OCI-LY1 (cell line): ENCODE results near the gene LRRC59.

Experiments
- H2AFZ ChIP-seq: fragments of 200-600 bp; sonication (generic), shearing (Covaris generic); 2 replicates; pipeline ENCODE4 v1.6.0; 2014; ENCODE audit warnings: antibody characterized with exemption, mild to moderate bottlenecking, low read length
- H3F3A ChIP-seq: fragments of 200-600 bp; sonication (generic), shearing (Covaris generic); 2 replicates; pipeline ENCODE4 v1.6.0; 2014; ENCODE audit warnings: mild to moderate bottlenecking, antibody characterized with exemption, low read length, moderate library complexity; ENCODE audit not compliant: insufficient read depth
- H3K27ac ChIP-seq: fragments of 200-600 bp; sonication (generic); 2 replicates; pipeline ENCODE4 v1.5.1; 2014; ENCODE audit warnings: low read length, mixed run types, mild to moderate bottlenecking, low read depth; ENCODE audit not compliant: poor library complexity, severe bottlenecking
- H3K27me3 ChIP-seq: fragments of 200-600 bp; sonication (generic); 2 replicates; pipeline ENCODE4 v1.6.0; 2014; ENCODE audit warnings: antibody characterized with exemption, mild to moderate bottlenecking, low read length, moderate library complexity; ENCODE audit not compliant: insufficient read depth
- H3K36me3 ChIP-seq: fragments of 200-600 bp; sonication (generic); 2 replicates; pipeline ENCODE4 v1.6.1; 2014; ENCODE audit warnings: mild to moderate bottlenecking, antibody characterized with exemption, low read length, moderate library complexity, mixed read lengths; ENCODE audit not compliant: insufficient read depth
- H3K4me1 ChIP-seq: fragments of 200-600 bp; sonication (generic); 2 replicates; pipeline ENCODE4 v1.5.1; 2014; ENCODE audit warnings: mild to moderate bottlenecking, low read length, moderate library complexity; ENCODE audit not compliant: insufficient read depth, severe bottlenecking
- H3K4me2 ChIP-seq: fragments of 200-600 bp; sonication (generic), shearing (Covaris generic); 2 replicates; pipeline ENCODE4 v1.6.1; 2014; ENCODE audit warnings: low read length
- H3K4me3 ChIP-seq: fragments of 200-600 bp; sonication (generic); 2 replicates; pipeline ENCODE4 v1.5.1; 2014; ENCODE audit warnings: low read length, low read depth, mild to moderate bottlenecking, mixed read lengths; ENCODE audit not compliant: poor library complexity, severe bottlenecking
- H3K79me2 ChIP-seq: fragments of 200-600 bp; shearing (Covaris generic); 2 replicates; pipeline ENCODE4 v1.6.1; 2016; ENCODE audit warnings: mixed run types, low read length, mixed read lengths; ENCODE audit not compliant: insufficient read depth
- H3K9ac ChIP-seq: fragments of 200-600 bp; sonication (generic), shearing (Covaris generic); 2 replicates; pipeline ENCODE4 v1.6.1; 2014; ENCODE audit warnings: mild to moderate bottlenecking, low read length, mixed read lengths
- H3K9me2 ChIP-seq: fragments of 200-600 bp; sonication (generic), shearing (Covaris generic); 2 replicates; pipeline ENCODE4 v1.6.1; 2014; ENCODE audit warnings: low read depth, mild to moderate bottlenecking, low read length, mixed read lengths
- H3K9me3 ChIP-seq: fragments of 200-600 bp; shearing (Covaris generic); 2 replicates; pipeline ENCODE4 v1.6.1; 2014; ENCODE audit warnings: low read length, mixed read lengths
- H4K20me1 ChIP-seq: fragments of 200-600 bp; sonication (generic), shearing (Covaris generic); 2 replicates; pipeline ENCODE4 v1.6.0; 2016; ENCODE audit warnings: mild to moderate bottlenecking, low read length; ENCODE audit not compliant: insufficient read depth
- EZH2 ChIP-seq: fragments of 200-600 bp; sonication (generic), shearing (Covaris generic); IDR thresholded peaks from 2 replicates; pipeline ENCODE4 v1.8.0; 2017; ENCODE audit warnings: borderline replicate concordance, mixed run types, mild to moderate bottlenecking, antibody characterized with exemption, low read length, moderate library complexity, mixed read lengths
- TF ChIP-seq, protein P1 (sequence below): fragments of 200-600 bp; sonication (generic), shearing (Covaris generic); IDR thresholded peaks from 2 replicates; pipeline ENCODE4 v1.5.1; 2017; ENCODE audit warnings: mild to moderate bottlenecking, antibody characterized with exemption, low read length, moderate library complexity, mixed read lengths

Gene LRRC59

DNA sequence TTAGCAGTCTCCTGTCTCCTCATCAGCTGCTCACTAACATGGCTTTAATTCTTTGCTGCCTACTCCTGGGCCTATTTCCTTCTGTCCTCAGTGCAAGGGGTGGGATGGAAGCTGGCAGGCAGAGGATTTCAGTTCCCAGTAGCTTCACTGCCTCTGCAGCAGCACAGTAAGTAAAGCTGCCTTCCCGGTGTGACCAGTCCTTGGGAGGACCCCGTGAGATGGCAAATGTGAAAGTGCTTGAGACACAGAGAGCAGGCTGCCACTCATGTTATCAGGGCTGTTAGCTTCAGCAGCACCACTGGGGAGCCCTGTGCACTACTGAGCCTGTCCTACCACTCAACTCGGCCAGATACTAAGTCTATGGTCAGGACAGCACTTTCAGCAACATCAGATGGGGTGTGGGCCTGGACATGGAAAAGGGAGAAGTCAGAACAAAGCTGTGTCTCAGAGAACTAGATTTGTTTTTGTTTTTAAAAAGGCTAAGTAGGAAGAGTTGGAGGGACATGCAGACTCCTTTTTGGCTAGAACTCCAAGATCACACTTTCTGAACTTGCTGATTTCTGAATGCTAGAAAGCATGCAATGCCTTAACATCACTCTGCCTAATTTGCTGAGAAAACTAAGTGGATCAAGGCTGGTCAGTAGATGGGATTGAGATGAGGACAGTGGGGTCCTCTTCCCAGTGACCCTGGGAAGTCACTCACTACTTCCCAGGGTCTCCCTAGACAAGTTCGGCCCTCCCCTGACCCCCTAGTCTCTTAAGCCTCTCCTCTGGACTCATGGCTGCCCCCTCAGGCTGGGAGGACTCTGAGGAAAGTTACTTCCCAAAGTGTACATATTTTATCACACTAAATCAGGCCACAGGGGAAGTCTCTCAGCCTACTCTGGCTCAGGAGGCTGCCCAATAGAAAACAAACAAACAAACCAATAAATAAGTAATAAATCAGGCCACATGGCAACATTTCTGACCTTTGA, 29.8 kb upstream of the LRRC59 start:
- H3K27ac ChIP-seq: peak overlapping the region; percentile 50
- H3K9me2 ChIP-seq: no peaks in the 10 kb centered on the region
- H2AFZ ChIP-seq: no peak overlapping the region
- peak overlapping the region; percentile 60 for H3K4me3 ChIP-seq
- no peaks in the 10 kb centered on the region for H3K36me3 ChIP-seq
- H3K79me2 ChIP-seq: no peaks in the 10 kb centered on the region
- peaks cover 21% of the 10 kb centered on the region for H3K4me1 ChIP-seq
- no peaks in the 10 kb centered on the region for H3F3A ChIP-seq
- H3K27me3 ChIP-seq: no peaks in the 10 kb centered on the region
- peak overlapping the region; percentile 95 for H3K4me2 ChIP-seq
- TF ChIP-seq, protein P1, sequence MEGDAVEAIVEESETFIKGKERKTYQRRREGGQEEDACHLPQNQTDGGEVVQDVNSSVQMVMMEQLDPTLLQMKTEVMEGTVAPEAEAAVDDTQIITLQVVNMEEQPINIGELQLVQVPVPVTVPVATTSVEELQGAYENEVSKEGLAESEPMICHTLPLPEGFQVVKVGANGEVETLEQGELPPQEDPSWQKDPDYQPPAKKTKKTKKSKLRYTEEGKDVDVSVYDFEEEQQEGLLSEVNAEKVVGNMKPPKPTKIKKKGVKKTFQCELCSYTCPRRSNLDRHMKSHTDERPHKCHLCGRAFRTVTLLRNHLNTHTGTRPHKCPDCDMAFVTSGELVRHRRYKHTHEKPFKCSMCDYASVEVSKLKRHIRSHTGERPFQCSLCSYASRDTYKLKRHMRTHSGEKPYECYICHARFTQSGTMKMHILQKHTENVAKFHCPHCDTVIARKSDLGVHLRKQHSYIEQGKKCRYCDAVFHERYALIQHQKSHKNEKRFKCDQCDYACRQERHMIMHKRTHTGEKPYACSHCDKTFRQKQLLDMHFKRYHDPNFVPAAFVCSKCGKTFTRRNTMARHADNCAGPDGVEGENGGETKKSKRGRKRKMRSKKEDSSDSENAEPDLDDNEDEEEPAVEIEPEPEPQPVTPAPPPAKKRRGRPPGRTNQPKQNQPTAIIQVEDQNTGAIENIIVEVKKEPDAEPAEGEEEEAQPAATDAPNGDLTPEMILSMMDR: peak; percentile 71
- TF ChIP-seq EZH2: no peak
- no peaks in the 10 kb centered on the region for H4K20me1 ChIP-seq
- no peaks in the 10 kb centered on the region for H3K9me3 ChIP-seq
- peak overlapping the region; percentile 64 for H3K9ac ChIP-seq

DNA sequence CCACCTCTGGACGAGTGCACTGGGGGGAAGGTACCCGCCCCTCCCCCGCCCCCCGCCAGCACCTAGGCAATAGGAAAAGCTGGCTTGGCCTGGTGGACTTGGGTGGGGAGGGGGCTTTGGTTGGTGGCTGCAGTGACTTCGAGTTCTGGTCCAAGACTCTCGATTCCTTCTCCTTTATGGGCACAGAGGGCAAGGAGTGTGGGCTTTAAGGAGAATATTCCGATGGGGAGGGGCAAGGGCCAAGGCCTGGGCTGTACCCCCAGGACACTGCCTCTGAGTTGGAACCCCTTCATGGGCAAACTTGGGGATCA, 29.1 kb upstream of the LRRC59 start:
- H3K36me3 ChIP-seq: no peaks in the 10 kb centered on the region
- H3K4me2 ChIP-seq: peak overlapping the region; percentile 95
- peak overlapping the region; percentile 60 for H3K4me3 ChIP-seq
- TF ChIP-seq, protein P1: no peak
- TF ChIP-seq EZH2: no peak
- H2AFZ ChIP-seq: no peak overlapping the region
- no peaks in the 10 kb centered on the region for H3K27me3 ChIP-seq
- H4K20me1 ChIP-seq: no peaks in the 10 kb centered on the region
- no peaks in the 10 kb centered on the region for H3K79me2 ChIP-seq
- H3K9ac ChIP-seq: peak overlapping the region; percentile 64
- H3K9me3 ChIP-seq: no peaks in the 10 kb centered on the region
- H3F3A ChIP-seq: no peaks in the 10 kb centered on the region
- H3K27ac ChIP-seq: peak overlapping the region; percentile 50
- H3K9me2 ChIP-seq: no peaks in the 10 kb centered on the region
- H3K4me1 ChIP-seq: peaks cover 27% of the 10 kb centered on the region

DNA sequence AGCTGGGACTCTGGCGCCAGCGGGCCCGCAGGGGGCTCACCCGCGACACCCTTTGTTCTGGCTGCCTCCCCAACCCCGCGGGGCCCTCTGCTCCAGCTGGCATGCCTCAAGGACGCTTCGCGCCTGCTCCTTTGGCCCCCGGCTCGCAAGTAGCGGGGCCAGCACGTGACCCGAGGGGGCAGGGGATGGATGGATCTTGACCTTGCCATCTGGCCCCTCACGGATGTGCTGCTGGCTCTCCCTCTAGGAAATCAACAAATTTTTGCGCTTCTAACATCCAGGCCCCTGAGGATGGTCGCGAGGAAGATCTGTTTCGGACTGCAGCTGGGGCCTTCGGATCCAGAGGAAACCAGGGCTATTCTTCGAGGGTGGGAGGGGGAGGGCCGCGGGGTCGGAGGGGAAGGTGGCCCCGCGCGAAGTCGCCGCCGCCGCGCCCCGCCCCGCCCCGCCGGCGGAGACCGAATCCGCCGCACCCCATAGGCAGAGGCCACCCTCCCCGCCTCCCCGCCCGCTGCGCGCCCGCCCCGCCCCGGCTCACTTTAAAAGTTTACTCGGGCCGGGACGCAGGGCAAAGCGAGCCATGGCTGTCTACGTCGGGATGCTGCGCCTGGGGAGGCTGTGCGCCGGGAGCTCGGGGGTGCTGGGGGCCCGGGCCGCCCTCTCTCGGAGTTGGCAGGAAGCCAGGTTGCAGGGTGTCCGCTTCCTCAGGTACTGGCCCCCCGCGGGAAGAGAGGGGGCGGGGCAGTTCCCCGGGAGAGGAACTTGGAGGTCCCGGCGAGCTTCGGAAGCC, 28.6 kb upstream of the LRRC59 start, which contains the start of gene ACSF2:
Gene ACSF2, plus strand, starts transcription at position 537 of the 790 bp plus-strand sequence. Its CDS starts 44 bp downstream, at position 581.
- Histone ChIP-seq H3K9ac (peak within 1 kb of the TSS; percentile 64), H3K36me3 (no peaks in the 10 kb centered on the region), H3K9me3 (no peaks in the 10 kb centered on the region), H3K4me1 (peaks cover 32% of the 10 kb centered on the region), H4K20me1 (no peaks in the 10 kb centered on the region), H3K27ac (peak within 1 kb of the TSS; percentile 50), H3K27me3 (no peaks in the 10 kb centered on the region), H3K79me2 (no peaks in the 10 kb centered on the region), H3K4me3 (peak within 1 kb of the TSS; percentile 60), H3F3A (no peaks in the 10 kb centered on the region), H2AFZ (no peak within 1 kb of the TSS), H3K9me2 (no peaks in the 10 kb centered on the region), H3K4me2 (peak within 1 kb of the TSS; percentile 95)
- TF ChIP-seq EZH2: no peak
- TF ChIP-seq, protein P1: no peak
